ENCODE results near the gene MYO9A. TPM values are rescaled to one million over a fixed set of nuclear protein-coding genes. Genes with fewer than 3 reads are reported as not detected.
A peak's percentile ranks its signal among the peaks of the same experiment; 100 is the strongest.

Gene MYO9A
- total and polyA plus RNA-seq, 2 donors: 4.4 to 11.6 TPM

DNA sequence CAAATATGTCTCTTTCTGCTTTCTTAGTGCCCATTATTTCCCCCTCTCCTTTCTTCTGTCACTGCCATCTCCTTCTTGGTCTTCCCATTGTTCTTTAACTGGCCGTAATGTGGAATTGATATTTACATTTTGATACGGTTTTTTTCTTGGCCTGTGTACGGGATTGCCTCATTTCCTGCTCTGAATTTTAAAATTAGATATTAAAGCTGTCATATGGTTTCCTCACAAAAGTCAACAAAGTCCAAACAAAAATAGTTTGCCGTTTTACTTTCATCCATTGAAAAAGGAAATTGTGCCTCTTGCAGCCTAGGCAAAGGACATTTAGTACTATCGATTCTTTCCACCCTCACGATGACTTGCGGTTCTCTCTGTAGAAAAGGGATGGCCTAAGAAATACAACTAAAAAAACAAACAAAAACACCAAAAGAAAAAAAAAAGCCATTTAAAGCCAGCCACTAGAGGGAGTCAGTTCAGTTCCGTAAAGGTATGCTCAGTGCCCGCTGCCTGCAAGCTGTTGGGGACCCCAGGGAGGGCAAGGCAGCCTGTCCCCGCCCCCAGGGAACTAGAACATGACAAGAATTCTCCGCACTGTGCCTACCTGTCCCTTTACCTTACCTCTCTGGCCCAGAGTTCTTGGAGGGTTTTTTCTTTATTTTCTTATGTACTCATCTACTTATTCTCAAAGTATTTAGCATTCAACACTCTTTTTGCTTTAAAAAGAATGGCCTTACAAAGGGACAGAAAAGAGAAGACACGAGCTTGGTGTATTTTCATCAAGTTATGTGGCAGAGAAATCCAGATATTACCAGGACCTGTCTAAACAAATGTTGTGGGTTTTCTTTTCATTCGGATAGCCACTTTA is 337.6 kb downstream of the MYO9A start:
- Histone ChIP-seq H3K27me3 (ENCODE audit: control insufficient read depth in 2 of 2, insufficient read depth in 1 of 2, low read length in 1 of 2) (no peaks in the 10 kb centered on the region), H3K36me3 (ENCODE audit: control insufficient read depth in 2 of 2, insufficient read depth in 2 of 2, low read length in 1 of 2) (no peaks in the 10 kb centered on the region), H3K4me1 (ENCODE audit: control insufficient read depth in 2 of 2, insufficient read depth in 2 of 2, low read length in 2 of 2) (no peaks in the 10 kb centered on the region), H3K27ac (ENCODE audit: low read depth in 1 of 2, low read length in 1 of 2) (no peak overlapping the region), H3K4me3 (ENCODE audit: low read length in 2 of 2) (no peak overlapping the region), H3K9me3 (ENCODE audit: control insufficient read depth in 2 of 2, insufficient read depth in 1 of 2, low read length in 1 of 2) (no peaks in the 10 kb centered on the region)
- DNase-seq (ENCODE audit: low read depth in 6 of 9, low spot score in 9 of 9): peak in 8 of 9 donors; percentile 7 to 67 (median 38)
- WGBS: 24% methylated on average over 13 of the region's 13 CpGs

GRCh38 chr15:71779073-71779797 is 338.7 kb downstream of the MYO9A start:
- 94% methylated on average over 6 of the region's 6 CpGs for WGBS
- H3K9me3 ChIP-seq (ENCODE audit: control insufficient read depth in 2 of 2, insufficient read depth in 1 of 2, low read length in 1 of 2): no peaks in the 10 kb centered on the region
- DNase-seq (ENCODE audit: low read depth in 6 of 9, low spot score in 9 of 9): no peak
- no peaks in the 10 kb centered on the region for H3K4me1 ChIP-seq (ENCODE audit: control insufficient read depth in 2 of 2, insufficient read depth in 2 of 2, low read length in 2 of 2)
- H3K36me3 ChIP-seq (ENCODE audit: control insufficient read depth in 2 of 2, insufficient read depth in 2 of 2, low read length in 1 of 2): no peaks in the 10 kb centered on the region
- no peaks in the 10 kb centered on the region for H3K27me3 ChIP-seq (ENCODE audit: control insufficient read depth in 2 of 2, insufficient read depth in 1 of 2, low read length in 1 of 2)
- H3K4me3 ChIP-seq (ENCODE audit: low read length in 2 of 2): no peak overlapping the region
- H3K27ac ChIP-seq (ENCODE audit: low read depth in 1 of 2, low read length in 1 of 2): no peak overlapping the region

GRCh38 chr15:71777216-71777943 is 340.6 kb downstream of the MYO9A start:
- H3K27ac ChIP-seq (ENCODE audit: low read depth in 1 of 2, low read length in 1 of 2): no peak overlapping the region
- no peak overlapping the region for H3K4me3 ChIP-seq (ENCODE audit: low read length in 2 of 2)
- H3K36me3 ChIP-seq (ENCODE audit: control insufficient read depth in 2 of 2, insufficient read depth in 2 of 2, low read length in 1 of 2): no peaks in the 10 kb centered on the region
- DNase-seq (ENCODE audit: low read depth in 6 of 9, low spot score in 9 of 9): no peak
- 91% methylated on average over 16 of the region's 16 CpGs for WGBS
- no peaks in the 10 kb centered on the region for H3K4me1 ChIP-seq (ENCODE audit: control insufficient read depth in 2 of 2, insufficient read depth in 2 of 2, low read length in 2 of 2)
- H3K27me3 ChIP-seq (ENCODE audit: control insufficient read depth in 2 of 2, insufficient read depth in 1 of 2, low read length in 1 of 2): no peaks in the 10 kb centered on the region
- H3K9me3 ChIP-seq (ENCODE audit: control insufficient read depth in 2 of 2, insufficient read depth in 1 of 2, low read length in 1 of 2): no peaks in the 10 kb centered on the region

DNA sequence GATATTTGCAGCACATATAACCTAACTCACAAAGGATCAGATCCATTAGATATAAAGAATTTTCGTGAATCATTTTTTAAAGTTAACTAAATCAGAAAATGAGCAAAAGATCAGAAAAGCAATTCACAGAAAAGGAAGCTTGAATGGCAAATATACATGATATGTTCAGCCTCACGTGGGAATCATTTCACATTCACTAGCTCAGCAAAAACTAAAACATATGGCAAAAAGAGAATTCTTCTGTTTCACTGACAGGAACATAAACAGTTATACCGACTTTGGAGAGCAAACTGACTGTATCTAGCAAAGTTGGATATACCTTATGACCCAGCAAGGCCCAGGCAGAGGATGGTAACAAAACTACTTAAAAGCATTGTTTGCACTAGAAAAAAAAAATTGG is 341.6 kb downstream of the MYO9A start:
- no peaks in the 10 kb centered on the region for H3K36me3 ChIP-seq (ENCODE audit: control insufficient read depth in 2 of 2, insufficient read depth in 2 of 2, low read length in 1 of 2)
- H3K9me3 ChIP-seq (ENCODE audit: control insufficient read depth in 2 of 2, insufficient read depth in 1 of 2, low read length in 1 of 2): no peaks in the 10 kb centered on the region
- H3K4me1 ChIP-seq (ENCODE audit: control insufficient read depth in 2 of 2, insufficient read depth in 2 of 2, low read length in 2 of 2): no peaks in the 10 kb centered on the region
- H3K27ac ChIP-seq (ENCODE audit: low read depth in 1 of 2, low read length in 1 of 2): no peak overlapping the region
- H3K27me3 ChIP-seq (ENCODE audit: control insufficient read depth in 2 of 2, insufficient read depth in 1 of 2, low read length in 1 of 2): no peaks in the 10 kb centered on the region
- DNase-seq (ENCODE audit: low read depth in 6 of 9, low spot score in 9 of 9): no peak
- H3K4me3 ChIP-seq (ENCODE audit: low read length in 2 of 2): no peak overlapping the region
- 89% methylated on average over 3 of the region's 3 CpGs for WGBS

DNA sequence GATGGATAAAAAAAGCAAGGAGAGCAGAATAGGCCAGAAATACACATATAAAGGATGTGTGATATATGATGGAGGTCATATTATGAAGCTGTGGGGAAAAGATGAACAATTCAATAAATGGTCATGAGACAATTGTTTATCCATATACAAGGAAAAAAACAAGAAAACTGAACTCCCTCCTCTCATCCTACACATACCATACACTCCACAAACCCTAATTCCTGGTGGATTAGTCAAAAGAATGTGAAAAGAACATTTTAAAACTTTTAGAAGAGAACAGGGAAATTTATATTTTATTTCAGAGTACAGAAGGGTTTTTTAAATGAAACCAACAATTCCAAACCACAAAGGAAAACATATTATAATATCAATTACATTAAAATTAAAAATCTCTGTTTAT is 342.1 kb downstream of the MYO9A start:
- Histone ChIP-seq H3K4me1 (ENCODE audit: control insufficient read depth in 2 of 2, insufficient read depth in 2 of 2, low read length in 2 of 2) (no peaks in the 10 kb centered on the region), H3K27ac (ENCODE audit: low read depth in 1 of 2, low read length in 1 of 2) (no peak overlapping the region), H3K4me3 (ENCODE audit: low read length in 2 of 2) (no peak overlapping the region), H3K9me3 (ENCODE audit: control insufficient read depth in 2 of 2, insufficient read depth in 1 of 2, low read length in 1 of 2) (no peaks in the 10 kb centered on the region), H3K36me3 (ENCODE audit: control insufficient read depth in 2 of 2, insufficient read depth in 2 of 2, low read length in 1 of 2) (no peaks in the 10 kb centered on the region), H3K27me3 (ENCODE audit: control insufficient read depth in 2 of 2, insufficient read depth in 1 of 2, low read length in 1 of 2) (no peaks in the 10 kb centered on the region)
- no peak for DNase-seq (ENCODE audit: low read depth in 6 of 9, low spot score in 9 of 9)

DNA sequence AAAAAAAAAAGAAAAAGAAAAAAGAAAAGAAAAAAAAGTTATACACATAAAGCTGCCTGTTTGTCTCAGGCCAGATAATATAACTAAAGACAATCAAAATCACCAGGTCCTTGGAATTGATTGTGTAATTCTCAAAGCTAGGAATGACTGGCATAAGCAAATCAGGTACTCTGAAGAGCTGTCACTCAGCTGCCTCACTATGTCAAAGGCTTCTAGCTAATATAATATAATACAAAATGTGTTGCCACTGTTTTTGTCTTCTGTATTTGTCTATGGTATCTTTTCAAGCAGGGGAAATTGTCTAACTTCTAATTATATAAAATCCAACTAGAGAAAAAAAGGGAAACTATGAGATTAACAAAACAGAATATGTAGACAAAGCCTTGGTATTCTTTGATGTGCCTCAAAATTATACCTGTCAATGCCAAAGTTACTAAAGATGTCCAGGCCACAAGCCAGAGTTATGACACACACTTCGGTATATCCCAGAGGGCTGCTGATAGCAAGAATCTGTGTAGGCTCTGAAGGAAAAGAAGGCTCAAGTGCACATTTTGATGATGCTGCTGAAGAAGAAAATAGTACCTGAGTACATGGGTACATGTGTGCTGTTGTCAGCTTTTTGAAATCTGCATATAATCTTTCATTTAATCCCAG is 344.6 kb downstream of the MYO9A start:
- Histone ChIP-seq H3K4me3 (ENCODE audit: low read length in 2 of 2) (no peak overlapping the region), H3K4me1 (ENCODE audit: control insufficient read depth in 2 of 2, insufficient read depth in 2 of 2, low read length in 2 of 2) (no peaks in the 10 kb centered on the region), H3K27me3 (ENCODE audit: control insufficient read depth in 2 of 2, insufficient read depth in 1 of 2, low read length in 1 of 2) (no peaks in the 10 kb centered on the region), H3K27ac (ENCODE audit: low read depth in 1 of 2, low read length in 1 of 2) (no peak overlapping the region), H3K36me3 (ENCODE audit: control insufficient read depth in 2 of 2, insufficient read depth in 2 of 2, low read length in 1 of 2) (no peaks in the 10 kb centered on the region), H3K9me3 (ENCODE audit: control insufficient read depth in 2 of 2, insufficient read depth in 1 of 2, low read length in 1 of 2) (no peaks in the 10 kb centered on the region)
- DNase-seq (ENCODE audit: low read depth in 6 of 9, low spot score in 9 of 9): no peak
- WGBS: 94% methylated on average over 1 of the region's 1 CpG

Other genes starting within 250 kb of the MYO9A start
- 2.0 TPM for gene SENP8, start 253 bp upstream of the MYO9A start, total RNA-seq
- 2.7 TPM for gene SENP8, start 253 bp upstream of the MYO9A start, polyA plus RNA-seq
- 0.47 TPM for gene GRAMD2A, start 79.6 kb upstream of the MYO9A start, total RNA-seq
- 0.52 TPM for gene GRAMD2A, start 79.6 kb upstream of the MYO9A start, polyA plus RNA-seq
- 452 TPM for gene PKM, start 113.0 kb upstream of the MYO9A start, total RNA-seq
- gene PKM, start 113.0 kb upstream of the MYO9A start, polyA plus RNA-seq: 199 TPM
- gene PARP6, start 154.4 kb upstream of the MYO9A start, total RNA-seq: 40.5 TPM
- gene PARP6, start 154.4 kb upstream of the MYO9A start, polyA plus RNA-seq: 125 TPM
- gene CELF6, start 202.0 kb upstream of the MYO9A start, total RNA-seq: 0.99 TPM
- 17.7 TPM for gene CELF6, start 202.0 kb upstream of the MYO9A start, polyA plus RNA-seq

Data from thymus (tissue), 11 donors.